ENCODE measurements around the gene AMOTL2.

DNA sequence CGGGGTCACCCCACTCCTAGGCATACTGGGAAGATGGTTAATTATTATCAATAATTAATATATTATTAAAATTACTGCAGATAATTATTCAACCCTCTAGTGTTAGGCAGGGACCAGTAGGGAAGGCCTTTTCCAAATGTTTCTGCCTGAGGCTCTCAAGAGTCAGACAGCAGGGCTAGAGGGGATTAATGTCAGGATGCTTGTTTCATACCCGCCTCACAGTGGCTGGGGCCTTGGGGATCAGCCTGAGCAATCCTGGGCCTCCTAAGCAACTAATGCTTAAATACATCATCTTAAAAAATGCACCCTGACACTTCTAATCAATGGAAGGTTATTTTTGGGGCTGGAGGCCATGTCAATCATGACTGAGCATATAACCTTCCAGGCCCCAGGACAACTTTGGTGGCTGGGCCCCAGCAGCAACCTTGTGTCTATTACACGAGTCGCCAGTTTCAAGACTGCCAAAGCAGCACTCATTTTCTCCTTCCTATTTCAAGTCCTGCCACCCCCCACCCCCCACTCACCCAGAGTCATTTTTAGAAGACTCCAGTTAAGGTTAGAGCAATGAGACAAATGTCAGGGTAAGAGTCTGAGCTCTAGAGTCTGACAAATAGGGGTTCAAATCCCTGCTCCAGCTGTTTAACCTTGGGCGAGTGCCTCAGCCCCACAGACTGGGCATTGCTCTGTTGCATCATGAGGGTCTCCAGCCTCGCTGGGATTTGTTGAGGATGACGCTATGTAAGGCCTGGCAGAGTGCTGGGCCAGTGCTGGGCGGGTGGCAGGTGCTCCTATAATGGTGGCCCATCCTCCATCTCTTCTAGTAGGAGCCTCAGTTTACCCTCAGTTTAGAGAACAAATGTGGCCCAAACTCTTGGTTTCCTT is 6.1 kb downstream of the AMOTL2 start:
- TF ChIP-seq, protein P1, sequence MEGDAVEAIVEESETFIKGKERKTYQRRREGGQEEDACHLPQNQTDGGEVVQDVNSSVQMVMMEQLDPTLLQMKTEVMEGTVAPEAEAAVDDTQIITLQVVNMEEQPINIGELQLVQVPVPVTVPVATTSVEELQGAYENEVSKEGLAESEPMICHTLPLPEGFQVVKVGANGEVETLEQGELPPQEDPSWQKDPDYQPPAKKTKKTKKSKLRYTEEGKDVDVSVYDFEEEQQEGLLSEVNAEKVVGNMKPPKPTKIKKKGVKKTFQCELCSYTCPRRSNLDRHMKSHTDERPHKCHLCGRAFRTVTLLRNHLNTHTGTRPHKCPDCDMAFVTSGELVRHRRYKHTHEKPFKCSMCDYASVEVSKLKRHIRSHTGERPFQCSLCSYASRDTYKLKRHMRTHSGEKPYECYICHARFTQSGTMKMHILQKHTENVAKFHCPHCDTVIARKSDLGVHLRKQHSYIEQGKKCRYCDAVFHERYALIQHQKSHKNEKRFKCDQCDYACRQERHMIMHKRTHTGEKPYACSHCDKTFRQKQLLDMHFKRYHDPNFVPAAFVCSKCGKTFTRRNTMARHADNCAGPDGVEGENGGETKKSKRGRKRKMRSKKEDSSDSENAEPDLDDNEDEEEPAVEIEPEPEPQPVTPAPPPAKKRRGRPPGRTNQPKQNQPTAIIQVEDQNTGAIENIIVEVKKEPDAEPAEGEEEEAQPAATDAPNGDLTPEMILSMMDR (IDR thresholded peaks at IDR 0.05): no peak
- TF ChIP-seq POLR2A (IDR thresholded peaks at IDR 0.05; ENCODE audit: low read length) (no peak), RAD21 (conservative IDR thresholded peaks at IDR 0.05 in 1 of 2, IDR thresholded peaks at IDR 0.05 in 1 of 2) (no peak), JUNB (IDR thresholded peaks at IDR 0.05) (no peak), BHLHE40 (IDR thresholded peaks at IDR 0.05; ENCODE audit: low read depth, low read length) (no peak), CHD2 (IDR thresholded peaks at IDR 0.05; ENCODE audit: low read length, partially characterized antibody) (no peak), RFX5 (IDR thresholded peaks at IDR 0.05) (no peak), RCOR1 (IDR thresholded peaks at IDR 0.05; ENCODE audit: low read depth, low read length) (no peak), CEBPB (IDR thresholded peaks at IDR 0.05) (no peak), ESRRA (IDR thresholded peaks at IDR 0.05; ENCODE audit: borderline replicate concordance, low read length) (no peak), FOSB (CRISPR knock-in tag; IDR thresholded peaks at IDR 0.05) (no peak)
- TF ChIP-seq, protein P2, sequence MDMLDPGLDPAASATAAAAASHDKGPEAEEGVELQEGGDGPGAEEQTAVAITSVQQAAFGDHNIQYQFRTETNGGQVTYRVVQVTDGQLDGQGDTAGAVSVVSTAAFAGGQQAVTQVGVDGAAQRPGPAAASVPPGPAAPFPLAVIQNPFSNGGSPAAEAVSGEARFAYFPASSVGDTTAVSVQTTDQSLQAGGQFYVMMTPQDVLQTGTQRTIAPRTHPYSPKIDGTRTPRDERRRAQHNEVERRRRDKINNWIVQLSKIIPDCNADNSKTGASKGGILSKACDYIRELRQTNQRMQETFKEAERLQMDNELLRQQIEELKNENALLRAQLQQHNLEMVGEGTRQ (IDR thresholded peaks at IDR 0.05): no peak
- TF ChIP-seq, protein P3, sequence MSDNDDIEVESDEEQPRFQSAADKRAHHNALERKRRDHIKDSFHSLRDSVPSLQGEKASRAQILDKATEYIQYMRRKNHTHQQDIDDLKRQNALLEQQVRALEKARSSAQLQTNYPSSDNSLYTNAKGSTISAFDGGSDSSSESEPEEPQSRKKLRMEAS (IDR thresholded peaks at IDR 0.05): no peak
